ENCODE results near the gene KRT83.
"Not testable (repeated sequence)": the region's sequence is repeated elsewhere in the genome, so short reads cannot be mapped to it uniquely, and the experiment has no call there.

Gene KRT83

DNA sequence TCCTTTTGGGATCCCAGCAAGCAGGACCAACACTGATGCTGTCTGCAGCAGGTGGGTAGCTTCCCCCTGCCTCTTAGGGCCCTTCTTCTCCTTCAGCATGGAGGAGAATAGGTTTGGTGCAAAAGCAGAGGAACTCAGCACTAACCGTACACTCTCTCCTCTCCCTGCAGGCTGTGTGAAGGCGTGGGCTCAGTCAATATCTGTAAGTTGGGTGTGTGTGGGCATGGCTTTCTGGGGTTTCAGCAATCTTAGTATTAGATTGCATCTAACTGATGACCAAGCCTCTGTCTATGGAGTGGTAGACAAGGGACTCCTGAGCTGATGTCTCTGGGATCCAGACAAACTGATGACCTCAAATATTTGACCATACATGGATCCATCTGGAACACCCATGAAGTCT lies 31.8 kb upstream of the KRT83 start:
- DNase-seq: no peak

DNA sequence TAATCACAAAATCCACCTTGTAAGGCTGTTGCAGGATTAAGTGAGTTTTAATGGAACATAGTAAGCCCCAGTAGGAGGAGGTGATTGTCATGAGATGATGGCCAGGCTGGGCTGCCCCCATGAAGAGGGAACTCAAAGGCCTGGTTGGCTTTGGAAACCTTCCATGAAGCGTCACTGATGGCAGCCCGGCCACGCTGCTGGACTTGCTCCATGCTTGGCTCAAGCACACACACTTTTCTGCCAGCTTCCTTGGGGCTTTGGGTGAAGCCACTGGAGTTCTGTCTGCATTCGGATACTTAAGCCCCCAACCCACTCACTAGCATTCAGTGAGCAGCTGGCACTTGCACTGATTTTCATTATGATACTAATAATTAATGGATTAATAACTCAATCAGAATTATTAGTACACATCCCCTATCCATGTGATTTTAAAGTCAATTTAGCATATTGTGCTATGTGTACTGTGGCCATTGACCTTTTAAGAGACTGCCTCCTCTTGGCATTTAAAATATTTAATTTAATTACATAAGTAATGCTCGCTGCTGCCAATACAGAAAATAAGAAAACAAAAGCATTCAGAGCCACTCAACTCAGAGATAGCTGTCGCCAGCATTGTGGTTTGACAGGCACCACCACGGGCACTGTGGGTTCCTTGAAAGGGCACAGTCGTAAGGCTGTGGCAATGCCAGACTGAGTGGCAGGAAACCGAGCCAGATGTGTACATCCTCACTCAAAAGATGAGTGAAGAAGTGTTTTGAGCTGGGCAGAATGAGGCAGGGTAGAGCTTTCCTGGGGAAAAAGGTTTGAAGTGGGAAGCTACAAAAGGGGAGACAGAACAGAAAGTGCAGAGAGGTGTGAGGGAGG lies 30.2 kb upstream of the KRT83 start:
- peak; percentile 18 to 74 (median 46) for DNase-seq

DNA sequence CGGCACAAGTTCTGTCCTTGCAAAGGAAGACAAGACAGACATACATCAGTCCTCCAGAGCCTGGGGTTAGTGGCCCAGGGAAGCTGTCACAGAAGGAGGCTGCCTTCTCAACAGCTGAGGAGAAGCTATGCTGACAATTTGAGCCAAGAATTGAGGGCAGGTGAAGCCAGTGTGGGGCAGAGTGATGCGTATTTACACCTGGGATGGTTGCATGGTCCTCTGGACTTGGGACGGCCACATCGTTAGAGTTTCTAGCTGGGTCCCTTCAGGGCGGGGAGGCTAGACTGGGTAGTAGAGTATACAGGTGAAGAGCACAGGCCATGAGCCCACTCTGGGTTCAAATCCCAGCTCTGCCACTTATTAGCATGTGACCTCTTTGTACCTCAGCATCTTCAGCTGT lies 29.6 kb upstream of the KRT83 start:
- DNase-seq: no peak

DNA sequence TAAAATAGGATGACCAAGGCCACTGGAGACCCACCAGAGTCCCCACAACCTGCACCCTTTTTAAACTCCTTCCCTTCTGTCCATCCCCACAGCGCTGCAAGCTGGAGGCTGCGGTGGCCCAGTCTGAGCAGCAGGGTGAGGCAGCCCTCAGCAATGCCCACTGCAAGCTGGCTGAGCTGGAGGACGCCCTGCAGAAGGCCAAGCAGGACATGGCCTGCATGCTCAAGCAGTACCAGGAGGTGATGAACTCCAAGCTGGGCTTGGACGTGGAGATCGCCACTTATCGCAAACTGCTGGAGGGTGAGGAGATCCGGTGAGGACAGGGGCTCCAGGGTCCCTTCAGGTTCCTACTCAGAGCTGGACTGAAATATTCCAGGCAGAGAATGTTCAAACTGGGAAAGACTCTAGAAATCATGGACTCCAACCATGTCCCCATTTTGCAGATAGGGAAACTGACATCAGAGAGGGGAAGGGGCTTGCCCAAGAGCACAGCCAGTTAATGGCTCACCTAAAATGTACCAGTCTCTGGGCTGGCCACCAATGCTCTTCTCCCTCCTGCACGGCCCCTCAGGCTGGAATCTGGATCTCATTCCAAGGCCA lies 28.9 kb upstream of the KRT83 start:
- no peak for DNase-seq

DNA sequence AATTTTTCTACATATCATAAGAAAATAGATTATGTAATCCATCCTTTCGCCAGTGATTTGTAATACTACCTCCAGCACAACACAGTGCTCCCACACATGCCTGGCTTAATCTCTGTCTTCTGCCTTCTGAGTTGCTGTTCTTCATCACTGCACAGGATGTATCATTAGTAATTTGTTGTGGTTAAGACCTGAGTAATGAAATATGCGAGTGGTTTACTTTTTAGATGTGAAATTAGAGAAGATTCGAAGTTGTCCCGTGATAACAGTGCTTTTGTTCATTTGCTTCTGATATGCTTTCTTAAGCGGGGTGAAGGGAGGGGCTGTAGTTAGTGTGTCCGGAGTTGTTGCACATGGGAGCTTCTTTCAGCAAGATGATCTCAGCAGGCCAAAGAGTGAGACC lies 28.0 kb upstream of the KRT83 start:
- no peak for DNase-seq

DNA sequence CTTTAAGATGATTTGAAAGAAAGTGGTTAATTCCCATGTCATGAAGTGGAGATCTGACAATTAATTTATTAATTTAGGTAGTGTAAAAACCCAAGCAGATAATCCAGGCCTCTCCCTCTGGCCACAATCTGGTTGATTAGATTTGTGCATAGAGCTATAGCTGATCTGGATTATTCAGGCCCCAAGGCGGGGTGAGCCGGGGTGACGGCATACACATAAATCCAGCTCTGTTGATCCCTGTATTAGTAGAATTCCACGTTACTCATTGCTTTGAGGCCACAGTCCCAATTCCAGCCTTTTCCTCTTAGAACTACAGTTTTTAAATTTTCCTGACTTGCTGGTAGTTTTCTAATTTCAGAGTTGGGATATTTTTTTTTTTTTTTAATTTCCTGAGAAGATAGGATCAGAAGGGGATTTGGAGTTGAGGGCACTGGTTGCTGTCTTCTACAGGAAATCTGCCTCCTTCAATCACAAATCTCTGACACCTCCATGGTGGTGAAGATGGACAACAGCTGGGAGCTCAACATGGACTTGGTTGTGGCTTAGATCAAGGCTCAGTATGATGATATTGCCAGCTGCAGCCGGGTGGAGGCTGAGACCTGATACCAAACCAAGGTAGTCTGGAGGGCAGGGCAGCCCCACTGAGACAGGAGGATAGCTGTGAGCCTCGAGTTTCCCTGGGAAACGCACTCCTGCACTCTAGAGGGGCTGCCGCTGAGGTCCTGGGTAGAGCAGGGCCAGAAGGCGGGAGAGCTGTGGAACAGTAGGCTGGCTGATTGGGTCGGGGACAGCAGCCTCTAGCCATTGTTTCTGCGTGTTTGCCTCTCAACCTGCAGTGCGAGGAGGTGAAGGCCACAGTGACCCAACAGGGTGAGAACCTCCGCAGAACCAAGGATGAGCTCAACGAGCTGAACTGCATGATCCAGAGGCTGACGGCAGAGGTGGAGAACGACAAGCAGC lies 26.6 kb upstream of the KRT83 start:
- no peak for DNase-seq

DNA sequence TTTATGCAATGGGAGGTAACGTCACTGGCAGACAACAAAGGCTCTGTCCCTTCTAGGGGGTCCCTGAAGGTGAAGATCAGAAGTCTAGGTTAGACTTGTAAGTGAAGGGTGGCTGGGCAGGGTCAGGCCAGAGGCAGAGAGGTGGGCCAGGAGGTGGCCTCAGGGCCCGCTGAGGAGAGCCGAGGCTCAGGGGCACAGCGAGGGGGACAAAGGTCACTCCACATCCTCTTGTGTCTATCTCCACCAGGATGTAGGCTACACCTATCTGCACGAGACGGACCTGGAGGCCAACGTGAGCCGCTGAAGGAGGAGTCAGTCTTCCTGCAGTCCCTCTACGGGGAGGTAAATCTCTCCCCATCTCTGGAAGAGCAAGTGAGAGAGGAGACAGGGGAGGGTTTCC lies 25.8 kb upstream of the KRT83 start:
- no peak for DNase-seq

DNA sequence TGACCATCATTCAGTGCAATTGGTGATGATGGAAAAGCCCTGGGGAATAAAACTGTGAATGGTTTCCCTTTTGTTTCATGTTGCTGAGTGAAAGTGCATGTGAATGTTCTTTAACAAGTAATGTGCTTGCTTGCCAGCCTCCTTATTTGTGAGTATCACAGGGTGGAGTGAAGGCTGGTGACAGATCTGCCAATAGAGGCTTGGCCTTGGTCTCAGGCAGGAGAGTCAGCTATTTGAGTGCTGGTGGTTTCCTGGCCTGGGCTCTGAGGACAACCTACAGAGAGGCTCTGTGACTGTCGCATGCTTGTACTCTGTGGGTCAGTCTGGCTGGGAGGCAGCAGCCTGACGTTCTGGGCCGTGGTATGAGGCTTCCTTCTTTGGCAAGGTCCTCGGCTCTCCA lies 25.4 kb upstream of the KRT83 start:
- DNase-seq: no peak

DNA sequence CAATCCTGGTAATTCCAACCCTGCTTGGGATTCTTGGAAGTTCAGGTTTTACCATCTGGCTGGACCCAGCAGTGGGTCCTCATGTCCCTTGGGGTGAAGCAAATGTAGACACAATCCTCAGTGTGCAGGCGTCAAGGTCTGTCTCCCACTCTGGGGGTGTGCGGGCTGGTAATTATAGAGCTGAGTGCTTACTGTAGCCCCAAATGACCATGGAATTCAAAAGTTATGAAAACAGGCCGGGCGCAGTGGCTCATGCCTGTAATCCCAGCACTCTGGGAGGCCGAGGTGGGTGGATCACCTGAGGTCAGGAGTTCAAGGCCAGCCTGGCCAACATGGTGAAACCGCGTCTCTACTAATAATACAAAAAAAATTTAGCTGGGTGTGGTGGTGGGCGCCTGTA lies 23.8 kb upstream of the KRT83 start:
- not testable (repeated sequence) for DNase-seq

DNA sequence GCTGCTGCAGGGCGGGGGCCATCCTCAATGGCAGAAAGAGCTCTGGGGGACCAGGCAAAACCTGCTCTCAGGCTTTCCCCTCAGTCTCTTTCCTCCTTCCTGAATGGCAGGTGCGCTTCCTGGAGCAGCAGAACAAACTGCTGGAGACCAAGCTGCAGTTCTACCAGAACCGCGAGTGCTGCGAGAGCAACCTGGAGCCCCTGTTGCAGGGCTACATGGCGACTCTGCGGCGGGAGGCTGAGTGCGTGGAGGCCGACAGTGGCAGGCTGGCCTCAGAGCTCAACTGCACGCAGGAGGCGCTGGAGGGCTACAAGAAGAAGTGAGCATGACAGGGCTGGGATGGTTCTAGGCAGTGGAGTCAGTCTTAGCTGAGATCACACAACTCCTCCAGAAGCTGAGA lies 22.9 kb upstream of the KRT83 start:
- DNase-seq: no peak

DNA sequence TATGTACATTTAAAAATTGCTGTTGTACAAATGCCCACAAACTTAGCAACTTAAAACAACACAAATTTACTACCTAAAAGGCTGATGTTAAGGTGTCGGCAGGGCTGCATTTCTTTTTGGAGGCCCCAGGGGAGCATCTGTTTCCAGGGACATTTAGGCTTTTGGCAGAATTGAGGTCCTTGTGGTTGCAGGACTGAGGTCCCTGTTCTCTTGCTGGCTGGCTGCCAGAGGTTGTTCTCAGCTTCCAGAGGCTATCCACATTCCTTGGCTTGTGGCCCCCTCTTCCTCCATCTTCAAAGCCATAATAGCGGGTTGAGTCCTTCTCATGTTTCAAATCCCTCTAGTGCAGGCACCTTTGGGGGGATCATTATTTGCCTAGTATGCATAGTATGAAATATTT lies 22.4 kb upstream of the KRT83 start:
- DNase-seq: no peak

DNA sequence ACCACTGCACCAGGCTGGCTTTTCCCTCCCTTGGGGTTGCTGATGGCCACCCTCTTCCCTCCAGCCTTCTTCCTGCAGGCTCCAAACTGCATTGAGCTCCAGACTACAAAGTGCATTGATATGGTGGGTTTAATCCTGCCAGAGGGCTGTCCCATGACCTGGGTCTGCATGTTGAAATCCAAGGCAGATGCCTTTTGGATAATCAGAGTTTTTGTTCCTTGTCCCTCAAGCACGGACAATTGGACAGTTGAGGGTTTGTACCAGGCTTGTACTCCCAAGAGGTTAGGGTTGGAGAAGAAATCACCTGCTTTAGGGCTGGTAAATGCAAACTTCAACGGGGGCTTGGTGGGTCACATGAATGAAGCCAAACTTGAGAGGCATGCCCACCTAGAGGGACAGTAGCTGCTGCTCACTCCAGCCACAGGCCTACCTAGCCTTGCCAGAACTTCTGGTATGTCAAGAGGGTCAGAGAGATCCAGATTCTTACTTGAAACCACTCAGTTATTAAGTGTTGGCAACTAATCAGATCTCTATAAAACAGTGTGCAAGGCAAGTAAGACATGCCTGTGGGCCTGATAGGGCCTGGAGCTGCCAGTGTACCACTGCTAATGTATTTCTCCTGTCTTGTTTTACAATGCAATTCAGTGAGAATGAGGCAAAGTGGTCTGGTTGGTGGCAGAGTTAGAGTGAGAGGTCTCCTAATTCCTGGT lies 21.7 kb upstream of the KRT83 start:
- DNase-seq: no peak

DNA sequence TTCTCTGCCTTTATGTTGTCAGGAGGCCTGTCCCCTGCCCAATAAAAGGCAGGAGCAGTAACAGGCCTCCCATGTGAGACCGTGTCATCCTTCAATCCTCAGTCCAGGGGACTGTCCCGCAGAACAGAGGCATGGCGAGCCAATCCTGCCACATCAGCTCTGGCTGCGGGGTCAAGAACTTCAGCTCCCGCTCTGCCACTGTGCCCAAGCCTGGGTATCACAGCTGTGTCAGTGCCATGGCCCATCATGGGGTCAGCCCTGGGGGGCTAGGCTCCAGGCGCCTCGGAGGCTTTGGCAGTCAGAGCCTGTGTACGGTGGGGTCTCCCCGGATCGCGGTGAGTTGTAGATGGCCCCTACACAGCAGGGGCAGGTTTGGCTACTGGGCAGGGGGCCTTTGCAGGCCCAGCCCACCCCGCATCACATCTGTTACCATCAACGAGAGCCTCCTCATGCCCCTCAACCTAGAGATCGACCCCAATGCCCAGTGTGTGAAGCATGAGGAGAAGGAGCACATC lies 19.9 kb upstream of the KRT83 start:
- DNase-seq: no peak

DNA sequence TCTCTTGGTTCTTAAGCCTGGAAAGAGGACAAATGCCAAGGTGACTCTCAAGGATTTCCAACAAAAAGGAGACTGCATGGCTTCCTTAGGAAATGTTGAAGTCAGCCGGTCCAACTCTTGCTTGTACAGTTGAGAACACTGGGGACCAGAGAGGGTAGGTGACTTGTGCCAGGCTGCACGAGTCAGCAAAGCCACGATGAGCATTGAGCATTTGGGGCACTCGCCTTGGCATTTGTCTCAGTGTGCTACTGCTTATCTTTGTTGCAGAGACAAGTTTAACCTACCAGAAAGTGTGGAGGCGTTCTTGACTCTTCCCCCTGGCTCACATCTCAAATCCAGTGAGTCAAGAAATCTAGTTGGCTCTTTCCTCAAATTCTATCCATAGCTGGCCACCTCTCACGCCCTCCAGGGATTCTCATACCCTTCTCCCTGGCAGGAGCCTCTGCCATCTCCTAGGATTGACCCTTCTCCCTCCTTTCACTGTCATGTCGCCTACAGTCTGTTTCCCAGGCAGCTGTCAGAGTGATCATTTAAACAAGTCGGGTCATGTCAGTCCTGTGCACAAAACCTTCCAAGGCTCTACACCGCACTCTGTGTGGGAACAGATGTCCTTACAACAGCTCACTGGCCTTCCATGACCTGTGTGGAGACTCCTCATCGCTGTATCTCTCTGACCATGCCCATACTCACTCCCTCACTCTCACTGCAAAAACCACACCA lies 17.2 kb upstream of the KRT83 start:
- DNase-seq: no peak

DNA sequence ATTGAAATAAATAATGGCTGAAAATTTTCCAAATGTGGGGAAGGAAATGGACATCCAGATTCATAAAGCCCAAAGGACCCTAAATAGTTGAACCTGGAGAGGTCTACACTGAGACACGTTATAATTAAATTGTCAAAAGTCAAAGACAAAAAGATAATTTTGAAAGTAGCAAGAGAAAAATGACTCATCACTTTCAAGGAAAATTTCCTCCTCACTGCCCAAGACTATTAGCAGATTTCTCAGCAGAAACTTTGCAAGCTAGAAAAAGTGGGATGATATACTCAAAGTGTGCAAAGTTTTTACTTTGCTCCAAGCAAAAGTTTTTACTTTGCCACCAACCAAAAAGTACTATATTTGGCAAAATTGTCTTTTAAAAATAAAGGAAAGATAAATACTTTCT lies 15.9 kb upstream of the KRT83 start:
- no peak for DNase-seq

DNA sequence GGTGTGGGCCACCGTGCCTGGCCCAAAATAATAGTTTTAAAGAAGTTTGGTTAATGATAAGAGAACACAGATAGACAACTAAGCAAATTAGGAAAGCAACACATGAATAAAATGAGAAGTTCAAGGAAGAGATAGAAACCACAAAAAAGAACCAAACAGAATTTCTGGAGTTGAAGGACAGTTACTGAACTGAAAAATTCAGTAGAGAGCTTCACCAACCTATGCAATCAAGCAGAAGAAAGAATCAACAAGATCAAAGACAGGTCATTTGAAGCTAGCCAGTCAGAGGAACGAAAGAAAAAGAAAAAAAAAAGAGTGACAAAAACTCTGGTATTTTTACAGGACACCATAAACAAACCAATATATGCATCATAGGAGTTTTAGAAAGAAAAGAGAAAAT lies 15.4 kb upstream of the KRT83 start:
- DNase-seq: no peak

DNA sequence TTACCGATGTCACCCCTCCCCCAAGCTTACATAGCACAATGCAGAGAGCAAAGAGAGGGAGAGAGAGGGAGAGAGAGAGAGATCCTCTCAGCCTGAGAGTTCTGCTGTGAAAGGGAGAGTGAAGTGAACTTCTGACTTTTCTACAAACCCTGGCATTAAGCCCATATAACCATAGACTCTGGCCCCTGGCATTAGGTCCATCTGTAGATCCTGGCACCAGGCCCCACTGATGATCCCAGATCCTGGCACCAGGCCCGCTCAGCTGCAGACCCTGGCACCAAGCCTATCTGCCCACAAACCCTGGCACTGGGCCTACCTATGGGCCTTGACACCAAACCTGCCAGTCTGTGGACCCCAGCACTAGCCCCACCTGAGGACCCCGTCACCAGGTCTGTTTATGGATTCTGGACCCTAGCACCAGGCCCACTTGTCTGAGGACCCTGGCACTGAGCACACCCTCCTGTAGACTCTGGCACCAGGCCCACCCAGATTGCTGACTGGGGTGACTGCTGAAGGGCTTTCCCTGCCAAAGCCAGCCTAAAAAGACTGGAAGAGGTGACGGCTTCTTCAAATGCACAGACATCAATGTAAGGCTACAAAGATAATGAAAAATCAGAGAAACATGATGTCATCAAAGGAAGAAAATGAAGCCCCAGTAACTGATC lies 14.5 kb upstream of the KRT83 start:
- no peak for DNase-seq

DNA sequence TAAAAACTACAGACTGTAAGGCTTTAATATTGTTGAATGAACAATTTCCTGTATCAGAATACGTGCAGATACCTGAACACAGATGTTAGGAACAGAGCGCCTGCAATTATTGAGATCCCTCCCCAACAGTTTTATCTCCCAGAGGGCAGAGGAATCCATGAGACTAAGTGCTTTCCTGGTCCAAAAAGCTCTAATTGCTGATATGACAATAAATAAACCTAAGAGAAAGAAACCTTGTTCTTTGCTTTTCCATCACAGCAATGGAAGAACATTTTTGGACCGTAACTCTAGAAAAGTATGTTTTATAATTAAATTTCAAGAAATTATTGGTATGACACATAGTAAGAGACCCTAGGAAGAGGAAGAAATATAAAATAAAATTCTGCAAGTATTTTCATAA lies 13.0 kb upstream of the KRT83 start:
- DNase-seq: no peak

DNA sequence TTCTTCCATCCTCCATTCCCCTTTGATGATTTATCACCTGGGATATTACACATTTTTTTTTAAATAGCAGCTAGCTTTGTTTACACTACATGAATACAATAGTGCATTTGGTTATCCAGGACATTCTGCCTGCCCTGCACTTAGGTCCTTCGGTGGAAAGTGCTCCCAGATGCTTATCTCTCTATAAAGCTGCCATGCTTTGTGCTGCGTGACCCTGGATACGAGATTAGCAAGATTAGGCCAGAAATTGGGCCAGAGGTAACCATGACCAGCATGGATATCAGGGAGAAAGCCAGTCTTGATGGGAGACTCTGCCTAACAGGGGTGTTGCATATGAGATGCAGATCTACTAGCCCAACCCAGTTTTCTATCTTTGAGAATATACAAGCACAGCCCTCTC lies 12.1 kb upstream of the KRT83 start:
- no peak for DNase-seq

DNA sequence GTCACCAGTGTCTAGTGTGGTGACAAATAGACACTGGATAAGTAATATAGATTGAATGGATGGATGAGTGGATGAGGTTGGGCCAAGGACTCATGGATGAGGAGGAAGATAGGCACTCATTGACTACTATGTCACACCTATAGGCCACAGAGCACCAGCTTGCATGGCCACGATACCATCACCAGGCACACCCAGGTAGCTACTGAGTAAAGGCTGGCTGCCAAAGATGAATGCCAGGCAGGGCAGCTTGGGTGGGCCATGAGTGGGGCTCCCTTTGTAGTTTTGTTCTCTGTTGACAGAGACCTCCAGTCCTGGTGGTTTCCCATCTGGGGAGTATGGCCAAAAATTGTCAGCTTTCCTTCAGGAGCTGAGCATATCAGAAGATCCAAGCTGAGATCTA lies 11.2 kb upstream of the KRT83 start:
- DNase-seq: no peak

DNA sequence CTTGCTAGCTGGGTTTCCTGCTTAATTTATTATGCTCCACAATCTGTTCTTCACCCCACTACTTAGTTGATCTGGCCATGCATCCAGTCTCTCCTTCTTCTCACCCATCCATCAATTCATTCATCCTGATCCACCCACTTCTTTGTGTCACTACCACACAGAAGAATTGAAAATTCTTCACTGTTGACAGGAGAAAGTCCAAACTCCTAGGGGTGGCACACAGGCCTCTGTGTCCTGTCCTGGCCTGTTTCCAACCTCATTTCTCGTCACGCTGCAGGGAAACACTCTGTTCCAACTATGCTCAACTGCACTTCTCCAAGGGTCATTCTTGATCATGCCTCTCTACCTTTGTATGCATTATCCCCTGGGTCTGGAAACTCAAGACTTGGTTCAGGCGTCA lies 10.6 kb upstream of the KRT83 start:
- no peak for DNase-seq

DNA sequence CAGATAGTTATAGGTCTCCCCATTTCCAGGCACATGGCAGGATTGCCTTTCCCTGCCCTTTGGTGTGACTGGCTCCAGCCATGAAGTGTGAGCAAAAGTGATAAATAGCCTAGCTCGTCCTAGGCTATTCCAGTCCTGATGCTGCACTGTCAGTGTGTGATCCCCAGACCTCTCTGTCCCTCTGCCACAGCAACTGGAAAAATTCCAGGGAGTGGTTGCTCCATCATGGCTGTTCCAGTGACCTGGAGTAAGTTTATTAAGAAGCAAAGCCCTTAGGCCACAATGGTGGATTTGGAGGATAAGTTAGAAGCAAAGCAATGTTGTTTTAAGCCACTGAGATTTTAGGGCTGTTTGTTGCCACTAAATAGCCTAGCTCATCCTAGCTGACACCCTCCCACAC lies 9.8 kb upstream of the KRT83 start:
- no peak for DNase-seq

All from stimulated activated naive CD4-positive, alpha-beta T cell (primary cell).